ENCODE data around the gene NOX3.
"Not testable (repeated sequence)": the region's sequence is repeated elsewhere in the genome, so short reads cannot be mapped to it uniquely, and the experiment has no call there.

Gene NOX3

DNA sequence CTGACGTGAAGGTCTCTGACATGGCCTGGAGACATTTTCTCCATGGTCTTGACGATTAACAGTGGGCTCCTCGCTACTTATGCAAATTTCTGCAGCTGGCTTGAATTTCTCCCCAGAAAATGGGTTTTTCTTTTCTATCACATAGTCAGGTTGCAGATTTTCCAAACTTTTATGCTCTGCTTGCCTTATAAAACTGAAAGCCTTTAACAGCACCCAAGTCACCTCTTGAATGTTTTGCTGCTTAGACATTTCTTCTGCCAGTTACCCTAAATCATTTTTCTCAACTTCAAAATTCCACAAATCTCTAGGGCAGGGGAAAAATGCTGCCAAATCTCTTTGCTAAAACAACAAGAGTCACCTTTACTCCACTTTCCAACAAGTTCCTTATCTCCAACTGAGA is 12.9 kb upstream of the NOX3 start:
- not testable (repeated sequence) for DNase-seq (ENCODE audit: low read depth in 1 of 2, low spot score in 1 of 2)

DNA sequence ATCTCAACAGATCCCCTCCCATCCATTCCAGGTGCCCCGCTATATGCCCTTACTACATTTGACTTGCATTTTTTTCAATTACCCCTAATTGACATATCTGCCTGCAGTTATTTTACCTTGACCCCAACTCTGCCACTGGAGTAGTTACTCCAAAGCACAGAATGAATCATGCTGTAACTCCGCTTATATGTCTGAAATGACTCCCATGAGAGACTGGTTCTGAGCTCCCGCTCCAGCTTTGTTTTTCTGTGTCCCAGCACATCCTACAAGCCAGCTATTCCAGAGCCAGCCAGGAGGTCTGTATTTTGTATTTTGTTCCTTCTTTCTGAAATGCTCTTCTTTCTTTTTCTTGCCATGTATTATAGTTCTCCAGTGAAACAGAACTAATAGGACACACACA is 10.9 kb upstream of the NOX3 start:
- no peak for DNase-seq (ENCODE audit: low read depth in 1 of 2, low spot score in 1 of 2)

DNA sequence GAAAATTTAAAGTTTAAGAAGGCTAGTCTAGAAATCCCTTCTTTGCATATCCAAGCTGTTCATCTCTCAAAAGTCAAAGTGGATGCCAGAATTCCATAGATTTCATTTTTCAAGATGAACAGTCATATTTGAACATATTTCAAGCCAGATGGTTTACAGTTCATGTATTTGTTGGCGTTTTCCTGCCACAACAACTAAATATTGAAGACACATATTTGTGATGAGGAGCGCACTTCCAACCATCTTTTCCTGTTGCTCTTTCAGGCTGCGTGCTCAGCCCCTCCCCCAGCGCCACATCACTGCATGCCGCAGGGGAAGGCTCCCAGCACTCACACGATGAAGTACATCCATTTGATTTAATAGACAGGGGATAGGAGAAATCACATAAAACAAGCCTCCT is 5.9 kb upstream of the NOX3 start:
- DNase-seq (ENCODE audit: low read depth in 1 of 2, low spot score in 1 of 2) = no peak

DNA sequence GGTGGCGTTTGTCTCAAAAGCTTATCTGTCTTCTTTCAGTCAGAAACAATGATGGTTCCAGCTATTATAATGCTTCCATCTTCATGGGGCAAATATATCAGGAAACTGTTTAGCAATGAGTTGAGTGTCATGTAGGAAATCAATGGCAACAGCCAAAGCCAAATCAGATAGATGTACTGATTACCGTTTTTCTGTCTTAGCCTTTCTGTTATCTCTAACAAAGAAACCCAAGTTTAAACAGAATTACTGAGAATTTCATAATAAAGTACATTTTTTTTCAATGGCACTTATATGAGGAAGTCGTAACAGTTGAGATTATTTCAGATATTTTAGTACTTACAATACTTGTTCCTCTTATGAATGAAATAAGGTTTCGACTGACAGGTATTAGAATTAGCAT is 1.2 kb downstream of the NOX3 start:
- DNase-seq (ENCODE audit: low read depth in 1 of 2, low spot score in 1 of 2) = no peak

DNA sequence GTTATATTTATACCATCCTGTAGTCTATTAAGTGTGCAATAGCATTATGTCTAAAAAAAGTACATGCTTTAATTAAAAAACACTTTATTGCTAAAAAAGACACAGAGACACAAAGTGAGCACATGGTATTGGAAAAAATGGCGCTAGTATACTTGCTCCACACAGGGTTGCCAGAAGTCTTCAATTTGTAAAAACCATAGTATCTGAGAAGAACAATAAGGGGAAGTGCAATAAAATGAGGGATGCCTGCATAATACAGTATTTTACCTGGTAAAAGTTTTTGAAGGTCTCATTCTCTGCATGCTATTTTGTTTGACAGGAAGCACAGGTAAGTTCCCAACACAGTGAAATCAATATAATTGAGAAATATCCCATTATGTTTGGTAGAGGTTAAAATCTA is 1.6 kb downstream of the NOX3 start:
- DNase-seq (ENCODE audit: low read depth in 1 of 2, low spot score in 1 of 2) = no peak

DNA sequence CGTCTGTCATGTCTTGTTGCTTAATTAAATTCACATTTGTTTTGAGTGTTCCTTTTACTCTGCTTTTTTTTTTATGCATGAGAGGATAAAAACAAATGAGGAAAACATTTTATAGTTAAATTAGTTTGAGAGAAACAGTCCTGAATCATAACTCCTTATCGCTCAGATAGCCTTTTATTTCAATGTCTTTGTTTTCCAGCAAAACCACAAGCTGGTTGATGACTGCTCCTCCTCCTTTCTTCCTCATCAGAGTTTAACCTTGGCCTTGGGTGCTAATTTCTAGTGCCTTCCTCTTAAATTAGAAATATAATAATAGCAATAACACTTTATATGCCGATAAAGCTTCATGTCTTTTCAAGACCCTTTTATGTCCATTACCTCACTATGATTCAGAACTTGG is 3.1 kb downstream of the NOX3 start:
- no peak for DNase-seq (ENCODE audit: low read depth in 1 of 2, low spot score in 1 of 2)

DNA sequence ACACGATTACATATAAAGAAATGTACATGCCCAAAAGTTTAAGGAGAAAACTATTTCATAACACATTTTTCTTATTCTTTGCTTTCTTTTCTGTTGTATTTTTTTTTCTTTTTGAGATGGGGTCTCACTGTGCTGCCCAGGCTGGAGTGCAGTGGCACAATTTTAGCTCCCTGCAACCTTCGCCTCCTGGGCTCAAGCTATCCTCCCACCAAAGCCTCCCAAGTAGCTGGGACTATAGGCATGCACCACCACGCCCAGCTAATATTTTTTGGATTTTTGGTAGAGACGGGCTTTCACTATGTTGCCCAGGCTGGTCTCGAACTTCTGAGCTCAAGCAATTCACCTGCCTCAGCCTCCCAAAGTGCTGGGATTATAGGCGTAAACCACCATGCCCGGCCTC is 4.1 kb downstream of the NOX3 start:
- not testable (repeated sequence) for DNase-seq (ENCODE audit: low read depth in 1 of 2, low spot score in 1 of 2)

DNA sequence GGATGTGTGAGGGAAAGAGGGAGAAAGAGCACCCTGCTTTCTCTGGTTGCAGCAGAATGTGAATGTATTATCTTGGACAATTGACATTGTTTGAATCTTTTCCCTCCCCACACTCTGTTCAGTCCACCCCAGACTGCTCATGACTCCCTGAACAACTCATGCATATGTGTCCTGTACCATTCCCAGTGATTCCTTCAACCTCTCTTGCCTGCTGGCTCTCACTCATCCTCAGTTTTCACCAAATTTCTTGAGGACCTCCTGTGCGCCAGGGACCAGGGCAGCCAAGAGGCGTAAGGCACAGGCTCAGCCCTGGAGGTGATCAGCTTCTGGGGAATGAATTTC is 5.4 kb downstream of the NOX3 start:
- DNase-seq (ENCODE audit: low read depth in 1 of 2, low spot score in 1 of 2) = no peak

DNA sequence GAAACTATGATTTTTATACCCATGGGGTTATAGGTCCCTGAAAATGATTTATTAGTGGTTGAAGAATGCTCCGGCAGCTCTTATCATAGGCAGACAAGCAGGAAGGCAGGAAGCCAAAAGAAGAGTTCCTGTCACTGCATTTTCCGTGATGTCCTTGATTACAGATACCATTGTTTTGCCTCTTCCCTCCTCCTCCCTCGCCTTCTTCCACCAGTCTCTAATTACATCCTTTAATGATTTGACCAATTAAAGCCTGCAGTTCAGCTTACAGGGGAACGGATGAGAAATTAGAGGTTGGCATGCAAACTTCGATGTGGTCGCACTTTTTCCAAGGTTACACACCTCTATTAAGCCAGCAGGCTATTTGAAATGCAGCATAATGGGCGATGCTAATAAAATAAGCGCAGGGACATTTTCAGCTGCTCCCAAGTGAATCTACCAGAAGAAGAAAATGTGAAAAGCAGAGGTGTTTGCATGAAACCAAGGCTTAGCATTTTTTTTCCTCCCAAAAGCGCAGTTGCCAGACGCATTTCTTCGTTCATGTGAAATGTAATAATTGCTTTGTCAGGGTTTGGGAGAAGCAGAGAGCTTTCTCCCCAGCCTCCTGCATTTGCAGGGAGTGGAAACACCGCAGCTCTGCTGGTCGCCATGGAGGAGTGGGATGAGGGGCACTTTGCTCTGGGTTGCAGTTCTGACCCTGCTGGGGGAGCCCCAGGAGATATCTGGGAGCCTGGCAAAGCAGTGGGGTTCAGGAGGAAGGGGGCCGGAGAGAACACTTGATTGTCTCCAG is 6.0 kb downstream of the NOX3 start:
- DNase-seq (ENCODE audit: low read depth in 1 of 2, low spot score in 1 of 2) = no peak

DNA sequence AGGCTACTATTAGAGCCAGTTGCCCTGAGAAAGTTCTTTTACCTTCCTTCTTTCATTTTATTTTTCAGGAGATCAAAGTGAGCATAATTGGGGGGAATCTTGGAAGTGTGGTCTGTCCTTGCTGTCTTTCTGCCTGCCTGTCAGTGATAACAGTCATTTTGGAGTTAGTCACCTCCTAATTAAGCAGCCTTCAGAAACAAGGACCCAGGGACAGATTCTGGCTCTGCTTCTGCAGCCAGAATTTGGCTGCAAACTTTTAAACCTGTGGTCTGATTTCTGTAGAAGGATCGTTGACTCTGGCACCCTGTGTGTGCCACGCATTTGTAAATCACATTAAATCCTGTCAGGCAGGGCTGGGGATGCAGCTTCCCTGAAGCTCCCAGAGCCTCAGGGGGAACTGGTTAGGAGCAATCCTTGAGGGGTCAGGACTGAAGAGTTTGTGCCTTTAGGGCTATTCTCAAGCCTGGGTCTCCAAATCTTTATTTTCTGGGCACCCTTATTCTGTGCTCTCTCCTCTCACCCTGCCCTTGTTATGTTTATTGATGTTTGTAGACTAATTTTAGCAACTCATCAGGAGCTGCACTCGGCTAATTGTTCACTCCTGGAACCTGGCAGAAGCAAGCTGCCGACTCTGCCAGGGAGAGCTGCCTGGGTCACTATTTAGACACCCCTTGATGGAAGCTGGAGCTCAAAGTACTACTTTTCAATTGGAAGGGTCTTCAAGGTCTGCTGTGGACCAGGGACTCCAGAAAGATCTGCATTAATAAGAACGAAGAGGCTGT is 6.8 kb downstream of the NOX3 start:
- DNase-seq (ENCODE audit: low read depth in 1 of 2, low spot score in 1 of 2) = no peak

DNA sequence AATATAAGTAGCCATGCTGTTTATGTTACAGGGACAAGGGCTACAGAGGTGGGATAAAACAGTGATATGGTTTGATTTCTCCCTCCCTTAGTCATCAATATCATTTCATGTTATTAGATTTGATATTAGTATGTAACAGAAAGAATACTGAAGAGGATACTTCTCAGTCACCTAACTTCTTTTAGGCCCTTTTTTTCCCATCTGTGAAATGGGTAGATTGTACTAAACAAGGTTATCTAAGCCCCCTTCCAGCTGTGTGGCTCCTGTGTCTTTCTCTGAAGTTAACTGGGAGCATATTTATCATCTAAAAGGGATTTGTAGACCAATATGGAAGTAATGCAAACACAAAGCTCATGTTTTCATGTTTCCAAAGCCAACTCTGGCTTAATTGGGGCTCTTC is 7.7 kb downstream of the NOX3 start:
- DNase-seq (ENCODE audit: low read depth in 1 of 2, low spot score in 1 of 2) = no peak

DNA sequence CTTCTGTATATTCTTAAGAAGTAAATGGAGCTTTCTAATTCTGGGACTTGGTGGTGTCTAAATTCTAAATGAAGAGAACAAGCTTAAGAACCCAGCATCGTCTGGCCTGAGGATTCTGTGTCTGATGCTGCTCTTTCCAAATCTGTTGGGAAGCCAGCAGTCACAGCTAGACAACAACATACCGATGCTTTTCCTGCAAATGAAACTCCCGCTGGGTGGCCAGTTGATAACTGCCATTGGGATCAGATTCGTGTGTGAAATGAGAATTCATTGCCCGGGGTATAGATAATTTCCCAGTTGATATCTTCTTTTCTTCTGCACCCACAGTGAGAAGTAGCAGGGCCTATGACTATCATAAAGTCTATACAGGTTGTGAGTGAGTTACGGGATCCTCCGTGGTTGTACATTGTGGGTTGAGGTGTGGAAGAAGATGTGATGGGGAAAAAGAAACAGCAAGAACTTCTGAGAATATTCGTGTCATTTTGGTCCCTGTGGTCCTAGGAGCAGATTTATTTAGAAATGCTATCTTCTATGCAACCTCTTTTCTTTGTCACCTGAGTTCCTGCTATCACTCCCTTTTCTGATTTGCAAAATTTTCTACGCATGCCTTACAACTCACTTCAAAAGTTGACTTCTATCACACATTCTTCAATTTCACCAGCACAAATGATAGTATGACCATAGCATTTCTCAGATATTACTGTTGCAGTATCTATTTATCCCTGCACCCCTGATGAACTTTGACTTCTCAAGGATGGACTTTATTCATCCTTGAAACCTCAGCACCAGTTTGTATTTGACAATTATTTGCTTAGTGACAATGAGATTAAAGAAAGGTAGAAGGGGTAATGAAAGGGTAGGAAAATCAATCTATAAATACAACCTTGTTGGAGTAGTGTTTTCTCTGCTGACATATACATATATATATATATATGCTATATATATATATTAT is 10.4 kb downstream of the NOX3 start:
- no peak for DNase-seq (ENCODE audit: low read depth in 1 of 2, low spot score in 1 of 2)

DNA sequence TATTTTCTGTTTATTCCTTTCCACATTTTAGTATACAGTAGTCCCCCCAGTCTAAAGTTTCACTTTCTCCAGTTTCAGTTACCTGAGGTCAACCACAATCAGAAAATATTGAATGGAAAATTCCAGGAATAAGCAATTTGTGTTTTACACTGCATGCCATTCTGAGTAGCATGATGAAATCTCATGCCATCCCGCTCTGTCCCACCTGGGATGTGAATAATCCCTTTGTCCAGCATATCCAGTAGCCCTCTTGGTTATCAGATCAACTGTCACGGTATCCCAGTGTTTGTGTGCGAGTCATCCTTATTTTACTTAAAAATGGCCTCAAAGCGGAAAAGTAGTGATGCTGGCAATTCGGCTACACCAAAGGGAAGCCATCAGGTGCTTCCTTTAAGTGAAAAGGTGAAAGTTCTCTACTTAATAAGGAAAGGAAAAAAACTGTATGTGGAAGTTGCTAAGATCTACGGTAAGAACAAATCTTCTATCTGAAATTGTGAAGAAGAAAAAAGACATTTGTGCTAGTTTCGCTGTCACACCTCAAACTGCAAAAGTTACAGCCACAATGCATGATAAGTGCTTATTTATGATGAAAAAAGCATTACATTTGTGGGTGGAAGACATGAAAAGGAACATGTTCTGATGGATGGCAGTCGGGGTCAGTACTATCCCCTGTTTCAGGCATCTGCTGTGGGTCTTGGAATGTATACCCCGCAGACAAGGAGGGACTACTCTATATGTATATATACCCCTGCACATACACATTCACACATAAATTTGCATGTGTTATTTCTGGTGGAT is 11.3 kb downstream of the NOX3 start:
- no peak for DNase-seq (ENCODE audit: low read depth in 1 of 2, low spot score in 1 of 2)

DNA sequence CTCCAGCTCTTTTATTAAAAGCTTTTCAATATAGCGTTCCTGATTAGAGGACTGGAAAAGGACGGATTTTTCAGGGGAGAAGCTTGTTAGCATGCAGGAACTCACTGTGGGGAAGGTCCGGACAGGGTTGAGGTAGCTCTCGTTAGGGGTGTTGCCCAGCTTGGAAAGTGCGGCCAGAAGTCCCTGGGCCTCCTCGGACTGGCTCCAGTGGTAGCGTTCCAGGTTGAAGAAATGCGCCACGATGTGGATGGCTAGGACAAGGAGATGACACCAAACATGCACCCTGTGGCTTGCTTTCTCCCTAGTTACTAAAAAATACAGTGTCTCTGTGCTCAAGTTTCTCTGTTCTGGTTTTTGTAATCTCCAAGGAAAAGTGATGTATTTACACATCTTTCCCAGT is 12.5 kb downstream of the NOX3 start:
- no peak for DNase-seq (ENCODE audit: low read depth in 1 of 2, low spot score in 1 of 2)

DNA sequence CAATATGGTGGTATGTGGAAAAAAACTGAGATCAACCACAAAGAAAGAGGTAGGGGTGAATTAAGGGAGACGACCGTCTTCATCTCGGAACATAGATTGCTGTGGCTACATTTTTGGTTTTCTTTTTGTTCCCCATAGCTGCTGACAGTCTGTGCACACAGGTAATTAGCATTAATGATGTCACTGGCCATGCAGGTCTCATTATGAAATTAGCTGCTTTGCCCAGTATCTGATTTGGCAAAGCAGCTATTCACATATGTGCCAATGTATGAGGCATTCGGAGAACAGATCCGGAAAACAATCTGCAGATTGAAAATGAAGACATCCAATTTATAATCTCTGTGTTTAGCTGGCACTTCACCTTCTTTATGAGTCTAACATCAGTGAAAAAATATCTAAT is 13.1 kb downstream of the NOX3 start:
- DNase-seq (ENCODE audit: low read depth in 1 of 2, low spot score in 1 of 2) = no peak

DNA sequence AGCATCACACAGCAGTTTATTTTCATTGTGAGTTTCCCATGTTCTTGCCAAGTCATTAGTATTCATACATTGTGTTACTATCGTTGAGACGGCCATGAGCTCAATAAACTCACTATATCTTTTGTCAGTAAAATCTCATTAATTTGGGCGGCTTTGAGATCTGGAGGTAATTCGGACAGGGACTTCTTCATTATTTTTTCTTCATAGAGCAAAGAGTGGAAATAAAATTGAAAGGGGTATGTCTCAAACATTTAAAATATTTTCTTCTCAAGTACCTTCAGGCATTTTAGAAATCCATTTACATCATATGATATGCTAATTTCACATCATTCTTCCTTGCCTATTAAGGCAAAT is 14.6 kb downstream of the NOX3 start:
- no peak for DNase-seq (ENCODE audit: low read depth in 1 of 2, low spot score in 1 of 2)

DNA sequence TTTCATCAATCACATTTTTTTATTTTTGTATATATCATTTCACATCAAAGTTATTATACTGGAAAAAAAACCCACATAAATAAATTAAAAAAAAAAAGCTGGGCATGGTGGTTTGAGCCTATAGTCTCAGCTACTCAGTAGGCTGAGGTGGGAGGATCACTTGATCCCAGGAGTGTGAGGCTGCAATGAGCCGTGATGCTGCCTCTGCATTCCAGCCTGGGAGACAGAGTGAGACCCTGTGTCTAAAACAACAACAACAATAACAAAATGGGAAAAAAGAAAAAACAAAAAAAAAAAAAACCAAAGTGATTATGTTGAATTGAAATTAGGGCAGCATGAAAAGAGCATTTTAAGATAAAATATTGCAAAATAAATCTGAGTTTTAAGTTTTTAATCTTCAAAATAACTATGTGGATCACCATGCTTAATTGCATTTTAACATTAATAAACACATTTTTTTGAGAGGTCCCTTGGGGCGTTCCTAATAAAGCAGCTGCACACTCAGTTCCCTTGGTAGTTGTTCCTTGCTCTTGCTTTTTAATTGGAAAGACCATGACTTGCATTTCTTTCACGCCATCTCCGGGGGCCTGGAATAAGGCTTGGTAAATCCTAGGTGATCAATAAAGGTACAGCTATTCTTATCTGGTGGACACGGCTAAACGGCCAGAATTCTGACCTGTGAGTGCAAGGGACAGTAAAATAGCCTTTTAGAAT is 15.1 kb downstream of the NOX3 start:
- no peak for DNase-seq (ENCODE audit: low read depth in 1 of 2, low spot score in 1 of 2)

DNA sequence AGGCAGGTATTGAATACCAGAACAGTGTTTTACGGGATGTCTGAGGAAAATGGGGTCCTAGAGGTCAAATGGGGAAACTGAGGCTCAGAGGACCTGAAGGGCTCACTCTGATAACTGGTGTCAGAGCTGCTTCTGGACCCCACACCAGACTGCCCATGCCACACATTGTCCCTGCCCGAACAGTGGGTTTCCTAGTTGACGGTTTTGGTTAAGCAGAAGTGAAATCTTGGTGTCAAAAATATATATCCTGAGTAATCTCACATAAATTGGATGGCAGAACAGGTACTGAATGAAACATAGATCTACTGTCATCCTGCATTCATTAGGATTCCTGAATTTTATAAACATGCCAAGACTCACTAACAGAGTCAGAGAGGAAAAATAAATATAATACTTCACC is 16.3 kb downstream of the NOX3 start:
- DNase-seq (ENCODE audit: low read depth in 1 of 2, low spot score in 1 of 2) = no peak

DNA sequence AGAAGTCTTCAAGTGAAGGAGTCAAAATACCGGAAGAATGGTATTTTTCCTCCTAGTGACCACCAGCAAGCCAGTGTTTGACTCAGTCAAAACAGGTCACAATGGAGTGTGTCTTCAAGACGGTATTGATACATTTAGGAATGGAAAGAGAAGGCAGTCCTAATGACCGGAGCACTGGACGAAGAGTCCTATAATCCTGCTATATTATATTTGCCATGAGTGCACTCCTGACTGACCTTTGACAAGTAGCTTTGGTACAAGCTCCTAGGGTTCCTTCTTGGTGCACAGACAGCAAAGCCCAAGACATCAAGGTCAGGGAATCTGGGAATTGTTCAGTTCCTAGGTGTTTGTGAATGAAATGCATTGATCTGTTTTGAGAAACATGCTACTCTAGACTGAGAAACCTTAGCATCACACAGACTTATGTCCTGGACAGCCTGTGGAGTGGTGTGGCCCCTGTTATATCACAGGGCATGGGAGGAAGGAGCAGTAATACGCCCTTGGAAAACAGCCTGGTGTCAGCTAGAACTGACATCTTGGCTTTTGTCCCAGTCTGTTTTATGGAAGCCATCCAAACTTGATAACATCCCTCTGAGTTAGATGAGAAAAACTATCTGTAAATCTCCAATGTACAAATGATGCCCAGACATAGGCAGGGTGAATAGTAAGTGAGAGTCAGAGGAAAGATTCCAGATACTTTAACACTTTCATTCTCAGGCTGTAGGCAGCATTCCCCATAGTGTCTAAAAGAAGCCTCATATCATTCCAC is 18.5 kb downstream of the NOX3 start:
- no peak for DNase-seq (ENCODE audit: low read depth in 1 of 2, low spot score in 1 of 2)
